ENCODE measurements around the gene PBRM1. TPM values are rescaled to one million over a fixed set of nuclear protein-coding genes. Genes with fewer than 3 reads are reported as not detected.

PBRM1 gene
- total RNA-seq, 1 donor from 2014 or later, result 65.7 TPM

DNA sequence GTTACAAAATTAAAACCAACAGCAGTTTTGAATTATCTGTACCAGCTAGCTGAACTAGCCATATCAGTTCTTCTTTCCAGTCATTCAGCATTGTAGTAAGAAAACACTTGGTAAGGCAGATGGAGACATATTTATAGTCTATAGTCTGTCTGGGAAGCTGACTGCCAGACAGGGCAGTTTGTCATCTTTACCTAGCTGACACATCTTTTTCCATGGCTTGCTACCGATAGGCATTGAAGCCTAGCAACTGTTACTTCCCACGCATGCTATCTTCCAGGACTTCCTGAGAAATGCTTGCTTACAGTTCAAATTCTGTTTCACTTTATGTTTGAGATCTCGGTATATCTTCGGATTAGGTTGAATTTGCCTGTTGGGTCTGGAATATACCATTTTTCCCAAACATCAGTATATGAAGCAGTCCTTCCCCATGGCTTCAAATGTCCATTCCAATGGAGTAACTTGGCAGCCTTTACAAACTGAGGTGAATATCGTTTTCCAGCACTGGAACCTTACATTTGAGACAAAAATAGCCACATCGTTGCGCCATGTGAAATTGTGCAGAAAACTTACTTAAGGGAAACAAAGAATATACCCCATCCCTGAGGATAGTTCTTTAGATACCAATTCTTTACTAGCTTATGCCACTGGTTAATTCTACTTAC is 8.9 kb upstream of the PBRM1 start:
- intact Hi-C loops (cut with micrococcal nuclease), result no loop called here
- DNase-seq, result no peak
- H3K36me3 Mint-ChIP-seq (ENCODE audit: low read depth), result peaks cover 73% of the 10 kb centered on the region
- H3K27me3 Mint-ChIP-seq, result no peaks in the 10 kb centered on the region
- H3K4me3 Mint-ChIP-seq, result no peak overlapping the region
- H3K27ac Mint-ChIP-seq, result no peak overlapping the region
- H3K9me3 Mint-ChIP-seq, result no peaks in the 10 kb centered on the region
- peaks cover 17% of the 10 kb centered on the region for H3K4me1 Mint-ChIP-seq

DNA sequence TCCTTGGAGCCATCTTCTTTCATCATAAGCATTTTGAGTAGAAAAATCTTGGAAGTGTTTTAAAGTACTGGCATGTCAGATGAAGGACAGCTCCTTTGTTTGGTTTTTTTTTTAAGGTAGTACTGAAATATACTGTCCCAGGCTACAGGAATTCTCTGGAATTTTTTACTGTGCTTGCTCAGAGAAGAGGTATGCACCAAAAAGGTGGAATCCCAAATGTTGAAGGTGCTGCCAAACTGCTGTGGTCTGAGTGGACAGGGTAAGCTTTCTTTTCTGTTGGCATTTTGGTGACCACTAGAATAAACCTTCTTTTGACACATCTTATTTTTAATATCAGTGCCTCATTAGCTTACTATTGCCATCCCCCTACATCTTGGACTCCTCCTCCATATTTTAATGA is 7.4 kb upstream of the PBRM1 start:
- Mint-ChIP-seq H3K9me3 (no peaks in the 10 kb centered on the region), H3K27ac (peak overlapping the region; percentile 68), H3K4me1 (peaks cover 30% of the 10 kb centered on the region), H3K4me3 (no peak overlapping the region), H3K36me3 (ENCODE audit: low read depth) (peaks cover 85% of the 10 kb centered on the region), H3K27me3 (no peaks in the 10 kb centered on the region)
- DNase-seq, result no peak
- intact Hi-C loops (cut with micrococcal nuclease), result no loop called here

DNA sequence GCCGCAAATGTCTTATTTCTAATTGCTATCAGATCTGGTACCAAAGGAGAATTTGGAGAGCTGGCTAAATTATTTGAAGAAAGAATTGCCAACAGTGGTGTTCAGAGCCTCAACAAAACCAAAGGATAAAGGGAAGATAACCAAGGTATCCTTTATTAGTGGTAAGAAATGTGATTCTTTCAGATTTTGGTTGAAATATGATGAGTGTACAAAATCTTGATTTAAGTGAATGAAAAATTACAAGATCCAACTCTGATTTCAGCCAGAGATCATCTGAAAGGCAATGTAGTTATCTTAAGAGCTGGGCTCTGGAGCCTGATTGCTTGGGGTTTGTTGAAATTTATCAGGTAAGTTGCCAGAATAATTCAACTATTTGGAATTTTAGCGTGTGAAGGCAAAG is 4.8 kb upstream of the PBRM1 start:
- no peaks in the 10 kb centered on the region for H3K9me3 Mint-ChIP-seq
- intact Hi-C loops (cut with micrococcal nuclease), result no loop called here
- no peak for DNase-seq
- peak overlapping the region; percentile 49 for H3K27ac Mint-ChIP-seq
- H3K4me1 Mint-ChIP-seq, result peaks cover 36% of the 10 kb centered on the region
- peaks cover 94% of the 10 kb centered on the region for H3K36me3 Mint-ChIP-seq (ENCODE audit: low read depth)
- peaks cover 1% of the 10 kb centered on the region for H3K27me3 Mint-ChIP-seq
- peak overlapping the region; percentile 55 for H3K4me3 Mint-ChIP-seq

DNA sequence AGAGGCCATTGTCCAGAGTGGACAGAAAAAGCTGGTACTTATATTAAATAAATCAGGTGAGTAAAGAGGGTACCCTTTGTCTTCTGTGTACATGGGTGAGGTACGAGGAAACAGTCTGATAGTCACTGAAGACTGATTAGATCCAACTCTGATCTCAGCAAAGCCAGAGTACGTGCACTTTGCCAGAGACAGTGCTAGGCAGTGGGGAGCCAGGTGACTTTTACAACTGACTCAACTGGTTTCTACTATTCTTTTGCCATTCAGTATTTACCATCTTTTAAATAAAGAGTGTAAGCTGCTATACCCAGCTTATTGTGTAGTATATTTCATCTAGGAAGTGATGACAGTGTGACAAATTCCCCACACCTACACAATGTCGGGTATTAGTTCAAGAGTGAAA is 3.4 kb upstream of the PBRM1 start:
- intact Hi-C loops (cut with micrococcal nuclease), result loop anchor here (5.0 to 10.0 kb wide), 3 partner anchors 83 to 414 kb away; partner anchors contain the start of genes NEK4, NISCH, TNNC1 and WDR82
- peaks cover 41% of the 10 kb centered on the region for H3K4me1 Mint-ChIP-seq
- no peaks in the 10 kb centered on the region for H3K9me3 Mint-ChIP-seq
- H3K27me3 Mint-ChIP-seq, result peaks cover 1% of the 10 kb centered on the region
- no peak for DNase-seq
- H3K4me3 Mint-ChIP-seq, result peak overlapping the region; percentile 46
- H3K36me3 Mint-ChIP-seq (ENCODE audit: low read depth), result peaks cover 83% of the 10 kb centered on the region
- H3K27ac Mint-ChIP-seq, result peak overlapping the region; percentile 74

DNA sequence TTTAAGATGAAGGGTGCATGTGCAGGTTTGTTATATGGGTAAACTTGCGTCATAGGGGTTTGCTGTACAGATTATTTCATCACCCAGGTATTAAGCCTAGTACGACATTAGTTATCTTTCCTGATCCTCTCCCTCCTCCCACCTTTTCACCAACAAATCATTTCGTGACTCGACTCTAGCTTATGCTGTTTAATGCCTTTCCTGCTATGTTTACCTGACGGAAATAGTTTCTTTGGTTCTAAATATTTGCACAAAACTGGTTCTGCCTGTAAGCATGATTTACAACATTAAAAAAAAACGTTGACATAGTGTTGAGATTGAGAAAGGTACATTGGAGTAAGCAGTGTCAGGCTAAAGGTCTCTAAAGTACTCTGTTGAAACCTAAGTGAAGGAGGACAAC is 2.6 kb upstream of the PBRM1 start:
- DNase-seq, result no peak
- Mint-ChIP-seq H3K4me3 (peak overlapping the region; percentile 46), H3K27ac (peak overlapping the region; percentile 50), H3K9me3 (no peaks in the 10 kb centered on the region), H3K4me1 (peaks cover 41% of the 10 kb centered on the region), H3K27me3 (peaks cover 1% of the 10 kb centered on the region), H3K36me3 (ENCODE audit: low read depth) (peaks cover 74% of the 10 kb centered on the region)
- intact Hi-C loops (cut with micrococcal nuclease), result loop anchor here (5.0 to 10.0 kb wide), 3 partner anchors 84 to 413 kb away; partner anchors contain the start of genes NEK4, NISCH, TNNC1 and WDR82

DNA sequence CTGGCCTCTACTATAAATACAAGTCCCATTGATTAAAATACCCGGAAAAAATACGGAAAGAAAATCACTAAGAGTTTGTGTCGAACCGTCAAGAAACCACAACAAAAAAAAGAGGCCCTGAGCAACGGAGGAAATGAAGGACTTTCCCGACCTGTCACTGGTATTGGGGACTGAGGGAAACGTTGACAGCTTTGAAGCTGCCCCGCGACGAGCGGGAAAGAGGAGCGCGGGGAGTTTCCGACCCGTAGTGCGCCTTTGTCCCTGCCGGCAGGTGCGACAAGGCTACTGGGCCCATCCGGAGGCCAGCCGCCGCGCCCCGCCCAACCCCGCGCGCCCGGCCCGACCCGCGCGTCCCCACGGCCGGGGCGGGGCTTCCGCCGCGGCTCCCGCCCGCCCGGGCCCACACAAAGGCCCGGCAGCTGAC is 416 bp downstream of the PBRM1 start:
- H3K9me3 Mint-ChIP-seq, result no peaks in the 10 kb centered on the region
- peak overlapping the region; percentile 97 for H3K27ac Mint-ChIP-seq
- intact Hi-C loops (cut with micrococcal nuclease), result loop anchor here (1.0 to 10.0 kb wide), 4 partner anchors 87 to 410 kb away; partner anchors contain the start of genes NEK4, NISCH, TNNC1 and UQCC5
- H3K4me1 Mint-ChIP-seq, result peaks cover 59% of the 10 kb centered on the region
- peaks cover 1% of the 10 kb centered on the region for H3K27me3 Mint-ChIP-seq
- peak; percentile 95 for DNase-seq
- H3K36me3 Mint-ChIP-seq (ENCODE audit: low read depth), result peaks cover 62% of the 10 kb centered on the region
- peak overlapping the region; percentile 96 for H3K4me3 Mint-ChIP-seq

DNA sequence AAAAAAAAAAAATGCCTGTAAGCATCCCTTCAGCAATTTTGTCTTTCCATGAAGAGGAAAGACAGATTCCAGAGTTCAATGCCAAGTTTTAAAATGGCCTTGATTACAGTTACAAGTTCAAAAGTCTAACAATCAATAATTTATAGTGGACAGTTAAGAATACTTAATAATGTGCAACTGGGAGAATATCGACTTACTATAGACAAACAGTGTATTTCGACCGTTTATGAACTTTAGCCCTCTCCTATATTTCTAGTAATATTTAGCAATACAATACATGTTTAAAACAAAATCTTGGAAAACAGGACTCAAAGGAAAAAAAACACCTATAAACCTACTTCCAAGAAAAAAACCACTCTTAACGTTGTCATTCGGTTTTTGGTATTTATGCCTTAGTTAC is 1.5 kb downstream of the PBRM1 start:
- H3K36me3 Mint-ChIP-seq (ENCODE audit: low read depth), result peaks cover 60% of the 10 kb centered on the region
- DNase-seq, result no peak
- peaks cover 61% of the 10 kb centered on the region for H3K4me1 Mint-ChIP-seq
- peak overlapping the region; percentile 85 for H3K27ac Mint-ChIP-seq
- peak overlapping the region; percentile 96 for H3K4me3 Mint-ChIP-seq
- no peaks in the 10 kb centered on the region for H3K9me3 Mint-ChIP-seq
- intact Hi-C loops (cut with micrococcal nuclease), result loop anchor here (5.0 to 10.0 kb wide), 3 partner anchors 62 to 409 kb away; partner anchors contain the start of genes NISCH, TNNC1 and WDR82
- H3K27me3 Mint-ChIP-seq, result peaks cover 1% of the 10 kb centered on the region

DNA sequence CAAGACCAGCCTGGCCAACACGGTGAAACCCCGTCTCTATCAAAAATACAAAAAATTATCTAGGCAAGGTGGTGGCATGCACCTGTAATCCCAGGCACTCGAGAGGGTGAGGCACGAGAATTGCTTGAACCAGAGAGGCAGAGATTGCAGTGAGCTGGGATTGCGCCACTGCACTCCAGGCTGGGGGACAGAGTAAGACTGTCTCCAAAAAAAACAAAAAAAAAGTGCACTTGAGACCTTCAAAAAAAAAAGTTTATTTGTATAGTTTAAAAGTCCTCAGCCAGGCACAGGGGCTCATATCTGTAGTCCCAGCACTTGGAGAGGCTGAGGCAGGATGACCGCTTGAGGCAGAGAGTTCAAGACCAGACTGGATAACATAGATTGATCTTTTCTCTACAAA is 2.1 kb downstream of the PBRM1 start:
- H3K4me1 Mint-ChIP-seq, result peaks cover 58% of the 10 kb centered on the region
- H3K4me3 Mint-ChIP-seq, result peak overlapping the region; percentile 96
- H3K27me3 Mint-ChIP-seq, result peaks cover 1% of the 10 kb centered on the region
- no peaks in the 10 kb centered on the region for H3K9me3 Mint-ChIP-seq
- intact Hi-C loops (cut with micrococcal nuclease), result loop anchor here (5.0 to 10.0 kb wide), 3 partner anchors 61 to 409 kb away; partner anchors contain the start of genes NISCH, TNNC1 and WDR82
- peak overlapping the region; percentile 85 for H3K27ac Mint-ChIP-seq
- peaks cover 59% of the 10 kb centered on the region for H3K36me3 Mint-ChIP-seq (ENCODE audit: low read depth)
- no peak for DNase-seq

DNA sequence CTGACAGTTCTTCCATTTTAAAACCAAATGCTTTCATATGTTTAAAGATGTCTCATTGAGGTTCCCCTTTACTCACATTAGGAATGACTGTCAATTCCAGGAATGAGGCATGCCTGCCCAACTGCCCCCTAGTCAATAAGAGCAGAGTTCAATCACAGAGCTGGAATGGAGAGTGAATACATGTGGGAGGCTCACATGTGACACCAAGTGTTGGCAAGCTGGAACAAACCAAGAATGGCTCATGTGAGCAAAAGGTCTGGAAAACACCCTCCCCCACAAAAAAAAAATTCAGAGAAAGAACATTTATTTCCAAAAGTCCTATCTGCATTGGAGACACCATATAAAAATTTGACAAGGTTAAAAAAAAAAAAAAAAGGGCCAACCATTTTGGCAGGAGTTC is 3.7 kb downstream of the PBRM1 start:
- intact Hi-C loops (cut with micrococcal nuclease), result loop anchor here (1.0 to 10.0 kb wide), 4 partner anchors 11 to 407 kb away; partner anchors contain the start of genes NISCH, TNNC1 and WDR82
- Mint-ChIP-seq H3K9me3 (no peaks in the 10 kb centered on the region), H3K36me3 (ENCODE audit: low read depth) (peaks cover 52% of the 10 kb centered on the region), H3K27me3 (peaks cover 1% of the 10 kb centered on the region), H3K4me1 (peaks cover 46% of the 10 kb centered on the region), H3K4me3 (peak overlapping the region; percentile 48), H3K27ac (peak overlapping the region; percentile 88)
- no peak for DNase-seq

DNA sequence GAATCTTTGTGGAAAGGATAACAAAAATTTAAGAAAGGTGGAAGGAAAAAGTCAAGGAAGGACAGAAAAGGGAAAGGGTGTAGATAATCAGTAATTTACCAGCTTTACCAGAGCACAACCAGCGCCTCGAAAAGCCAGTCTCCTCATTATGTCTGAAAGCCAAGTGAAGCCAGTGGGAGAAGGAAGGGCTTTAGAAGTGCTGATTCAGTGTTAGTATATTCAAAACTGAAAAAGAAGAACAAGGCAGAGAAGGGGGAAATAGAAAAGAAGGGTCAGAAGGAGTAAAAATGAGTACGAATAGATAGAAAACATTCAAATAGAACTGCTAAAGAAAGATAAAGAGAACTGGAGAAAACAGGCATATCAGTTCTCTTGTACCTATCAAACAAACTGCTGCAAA is 4.1 kb downstream of the PBRM1 start:
- H3K4me3 Mint-ChIP-seq, result peak overlapping the region; percentile 48
- DNase-seq, result no peak

DNA sequence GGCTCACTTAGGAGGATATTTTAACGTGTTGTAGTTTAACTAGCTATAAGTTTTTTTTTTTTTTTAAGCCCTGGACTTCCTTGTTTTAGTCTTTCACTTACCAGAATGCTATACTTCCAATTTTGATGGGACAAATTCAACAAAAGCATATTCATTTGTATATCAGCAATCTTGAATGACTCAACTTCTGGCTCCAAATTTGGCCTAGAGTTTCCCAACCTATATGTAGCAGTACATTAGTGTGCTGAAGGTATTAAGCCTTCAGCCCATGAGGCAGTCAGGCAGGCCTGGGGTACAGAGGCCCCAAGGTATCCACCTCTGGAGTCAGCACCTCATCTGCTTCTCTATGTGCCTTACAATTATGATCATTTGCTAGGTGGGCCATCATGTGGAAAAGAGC is 5.9 kb downstream of the PBRM1 start:
- no peak for DNase-seq
- peaks cover 45% of the 10 kb centered on the region for H3K4me1 Mint-ChIP-seq
- H3K36me3 Mint-ChIP-seq (ENCODE audit: low read depth), result peaks cover 52% of the 10 kb centered on the region
- peak overlapping the region; percentile 78 for H3K27ac Mint-ChIP-seq
- H3K4me3 Mint-ChIP-seq, result no peak overlapping the region
- intact Hi-C loops (cut with micrococcal nuclease), result loop anchor here (5.0 to 10.0 kb wide), 3 partner anchors 58 to 405 kb away; partner anchors contain the start of genes NISCH, TNNC1 and WDR82
- H3K9me3 Mint-ChIP-seq, result no peaks in the 10 kb centered on the region
- H3K27me3 Mint-ChIP-seq, result no peaks in the 10 kb centered on the region

More for the DNA sequence above, 4.1 kb downstream of the PBRM1 start:
- H3K9me3 Mint-ChIP-seq, result no peaks in the 10 kb centered on the region
- H3K27ac Mint-ChIP-seq, result peak overlapping the region; percentile 88
- intact Hi-C loops (cut with micrococcal nuclease), result loop anchor here (5.0 to 10.0 kb wide), 3 partner anchors 59 to 407 kb away; partner anchors contain the start of genes NISCH, TNNC1 and WDR82
- H3K27me3 Mint-ChIP-seq, result peaks cover 1% of the 10 kb centered on the region
- H3K36me3 Mint-ChIP-seq (ENCODE audit: low read depth), result peaks cover 52% of the 10 kb centered on the region
- H3K4me1 Mint-ChIP-seq, result peaks cover 42% of the 10 kb centered on the region

DNA sequence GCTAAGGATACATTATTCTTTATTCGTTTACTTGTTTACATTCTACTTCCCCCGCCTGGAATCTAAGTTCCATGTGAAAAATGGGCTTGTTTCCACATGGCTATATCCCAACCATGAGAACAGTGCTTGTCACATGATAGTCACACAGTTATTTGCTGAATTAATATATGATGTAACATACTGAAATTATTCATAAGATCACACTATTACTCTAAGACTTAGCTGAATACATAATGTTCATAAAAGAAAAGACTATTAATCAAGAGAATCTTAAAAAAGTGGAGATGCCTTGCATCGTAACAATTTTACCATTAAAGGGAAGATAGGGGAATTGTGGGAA is 6.5 kb downstream of the PBRM1 start:
- Mint-ChIP-seq H3K27ac (peak overlapping the region; percentile 25), H3K4me3 (no peak overlapping the region), H3K36me3 (ENCODE audit: low read depth) (peaks cover 53% of the 10 kb centered on the region), H3K27me3 (no peaks in the 10 kb centered on the region), H3K4me1 (peaks cover 40% of the 10 kb centered on the region), H3K9me3 (no peaks in the 10 kb centered on the region)
- DNase-seq, result no peak
- intact Hi-C loops (cut with micrococcal nuclease), result no loop called here

DNA sequence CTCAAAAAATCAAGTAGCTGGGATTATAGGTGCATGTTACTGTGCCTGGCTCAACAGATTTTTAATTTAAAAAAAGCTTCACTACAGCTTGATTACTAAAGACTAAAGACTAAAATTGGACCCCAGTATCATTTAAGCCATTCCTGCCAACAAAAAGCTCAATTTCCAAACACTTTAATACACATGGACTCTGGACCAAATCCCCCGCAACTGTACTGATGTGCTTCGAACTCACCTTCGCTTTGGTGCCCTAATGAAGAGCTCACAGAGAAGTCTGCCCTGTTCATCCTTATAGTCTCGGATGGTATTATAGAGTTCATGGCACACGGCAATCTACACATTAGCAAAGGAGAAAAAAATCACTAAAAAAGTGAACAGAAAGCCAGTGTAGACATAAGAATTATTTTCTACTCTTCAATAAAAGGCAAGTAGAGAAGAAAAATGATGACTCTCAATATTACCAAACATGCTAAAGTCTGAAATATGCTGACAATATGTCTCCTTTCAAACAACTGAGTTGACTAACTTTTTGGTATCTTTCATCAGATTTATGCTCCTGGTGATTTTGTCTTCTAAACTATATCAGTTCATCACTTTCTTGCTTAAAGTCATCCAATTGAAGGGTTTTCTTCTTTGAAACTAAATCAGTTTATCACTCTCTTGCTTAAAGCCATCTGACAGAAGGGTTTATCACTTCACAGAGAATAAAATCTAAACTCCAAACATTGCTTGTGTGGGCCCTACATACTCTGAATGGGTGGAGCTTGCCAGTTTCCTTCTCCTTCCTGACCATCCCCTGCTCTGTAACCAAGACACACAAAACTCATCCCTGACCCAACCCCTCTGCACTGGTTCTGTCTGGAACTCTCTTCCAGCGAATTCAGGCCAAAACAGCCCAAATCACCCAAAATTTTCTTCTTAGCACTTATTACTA is 7.2 kb downstream of the PBRM1 start:
- H3K27me3 Mint-ChIP-seq, result no peaks in the 10 kb centered on the region
- DNase-seq, result no peak
- H3K9me3 Mint-ChIP-seq, result no peaks in the 10 kb centered on the region
- intact Hi-C loops (cut with micrococcal nuclease), result no loop called here
- no peak overlapping the region for H3K4me3 Mint-ChIP-seq
- H3K27ac Mint-ChIP-seq, result peak overlapping the region; percentile 25
- H3K4me1 Mint-ChIP-seq, result peaks cover 37% of the 10 kb centered on the region
- peaks cover 53% of the 10 kb centered on the region for H3K36me3 Mint-ChIP-seq (ENCODE audit: low read depth)
